Right lobe of liver (tissue), 6 donors: Measurements from ENCODE around the gene SSC5D. TPM values are rescaled to one million over a fixed set of nuclear protein-coding genes. Genes with fewer than 3 reads are reported as not detected.

ENCODE experiments used
- ATAC-seq, 4 donors: fragments of 200-7000 bp; cut with Tn5 transposase; one replicate each; pipeline ENCODE4 v1.9.1; 2020; ENCODE audit warnings: mild to moderate bottlenecking in 4 of 4, moderate library complexity in 4 of 4
- DNase-seq, 3 donors: peaks; one replicate each; pipeline ENCODE4 v3.0.0-alpha.2; 2020
- H3K27ac ChIP-seq, 3 donors: fragments of 200-600 bp; one replicate each; pipeline ENCODE4 v1.8.0; 2022
- H3K27me3 ChIP-seq, 2 donors: fragments of 200-600 bp; one replicate each; pipeline ENCODE4 v1.8.0; 2022
- H3K36me3 ChIP-seq, 4 donors: fragments of 200-600 bp; sonication (generic) in 1 of 4; one replicate each; pipeline versions ENCODE4 v1.5.1 to v1.8.0; 2017 to 2022; ENCODE audit warnings: control low read depth in 1 of 4
- H3K4me1 ChIP-seq, 4 donors: fragments of 200-600 bp; sonication (generic) in 1 of 4; one replicate each; pipeline versions ENCODE4 v1.5.1 to v1.8.0; 2017 to 2022; ENCODE audit warnings: control low read depth in 1 of 4
- H3K4me3 ChIP-seq, 3 donors: fragments of 200-600 bp; one replicate each; pipeline ENCODE4 v1.8.0; 2022
- H3K9me3 ChIP-seq, 4 donors: fragments of 200-600 bp; sonication (generic) in 1 of 4; one replicate each; pipeline versions ENCODE4 v1.5.1 to v1.8.0; 2017 to 2022; ENCODE audit warnings: control low read depth in 1 of 4
- CTCF ChIP-seq, 4 donors: fragments of 200-600 bp in 3 of 4; fragments of 450-650 bp in 1 of 4; IDR thresholded peaks; one replicate each; pipeline versions ENCODE4 v1.5.1 to v1.8.0; 2016 to 2022; ENCODE audit warnings: antibody characterized with exemption in 4 of 4, mild to moderate bottlenecking in 2 of 4
- POLR2A ChIP-seq: fragments of 450-650 bp; IDR thresholded peaks from one replicate; pipeline ENCODE4 v1.6.1; 2017; ENCODE audit warnings: antibody characterized with exemption, mild to moderate bottlenecking
- WGBS: methylation state at CpG from one replicate; pipeline ENCODE4 v1.1.6; 2018; ENCODE audit warnings: low coverage, low lambda C conversion rate; ENCODE audit not compliant: insufficient coverage; ENCODE audit errors: missing lambda C conversion rate; 5-methylcytosine and 5-hydroxymethylcytosine counted together
- intact Hi-C, 2 donors: fragments of 100-400 bp; cut with DNase I; formaldehyde crosslinking; loops; one replicate each; pipeline versions ENCODE4 v1.11.2 to v1.14.1; 2022
- total RNA-seq, 6 experiments: library from RNA; depleted of rRNA in 2 of 6; stranded (reverse); fragments of >200 nt in 2 of 6; fragmentation: NEBNext Ultra II Directional in 3 of 6; extraction: Animal tissue kit (Norgen Biotek cat#: 25700) in 3 of 6; gene quantifications; one replicate each; pipeline versions ENCODE4 v1.1.0 to v1.2.4, GENCODE V29; 2016 to 2023
- donor health status: DM: no; HTN: yes; CAD: no.
- donor health status: DM: no; HTN: no; CAD: no.
- donor health status: DM: no; HTN: no; CAD: no.
- donor health status: DM: no; HTN: yes; CAD: no.
- donor health status: DM: no; HTN: yes; CAD: no.

Gene SSC5D
- total RNA-seq, 6 experiments from 2014 or later: 0.35 to 1.6 (median 1.2) TPM

DNA sequence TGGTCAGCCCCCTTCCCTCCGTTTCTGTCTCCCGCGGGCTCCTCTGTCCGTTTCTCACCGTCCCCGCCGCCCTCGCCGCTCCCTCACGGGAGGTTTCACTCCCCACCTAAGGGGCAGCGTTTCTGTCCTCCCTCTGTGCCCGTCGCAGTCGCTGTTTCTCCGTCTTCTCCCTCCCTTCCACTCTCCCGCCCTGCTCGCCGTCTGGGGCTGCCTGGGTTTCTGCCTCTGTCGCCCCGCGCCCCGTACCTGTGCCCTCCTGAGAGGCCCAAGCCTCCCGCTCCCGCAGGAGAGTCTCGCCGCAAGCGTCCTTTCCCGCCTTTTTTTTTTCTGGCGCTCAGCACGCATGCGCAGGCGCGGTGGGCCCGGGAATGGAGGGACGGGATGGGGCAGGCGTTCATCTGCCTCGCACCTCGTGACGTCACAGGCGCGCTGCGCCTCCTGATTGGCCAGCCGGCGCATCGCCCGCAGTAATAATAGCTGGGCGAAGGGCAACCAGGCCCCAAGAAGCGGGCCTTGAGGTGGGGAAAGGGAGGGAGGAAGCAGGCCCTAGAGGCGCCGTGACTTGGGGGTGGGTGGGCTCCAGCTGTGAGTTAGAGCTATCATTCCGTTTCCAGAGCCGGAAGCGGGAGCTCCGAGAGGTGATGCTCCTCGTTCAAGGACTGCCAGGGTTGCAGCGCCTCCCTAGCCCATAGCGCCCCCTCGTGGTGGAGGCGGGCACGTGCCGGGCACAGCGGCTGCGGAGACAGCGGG lies 15.4 kb downstream of the SSC5D start:
- Histone ChIP-seq H3K36me3 (no peaks in the 10 kb centered on the region), H3K27me3 (no peaks in the 10 kb centered on the region), H3K4me1 (no peaks in the 10 kb centered on the region), H3K9me3 (no peaks in the 10 kb centered on the region), H3K4me3 (peak overlapping the region; percentile 28 to 45 (median 37)), H3K27ac (no peak overlapping the region)
- TF ChIP-seq CTCF (IDR thresholded peaks at IDR 0.05): peak; percentile 94 to 97 (median 94)
- TF ChIP-seq POLR2A: no peak
- DNase-seq: peak; percentile 86 to 95 (median 88)
- WGBS: 21% methylated on average over 44 of the region's 64 CpGs
- intact Hi-C loops: no loop called here
- ATAC-seq: peak; percentile 87 to 97 (median 94)

DNA sequence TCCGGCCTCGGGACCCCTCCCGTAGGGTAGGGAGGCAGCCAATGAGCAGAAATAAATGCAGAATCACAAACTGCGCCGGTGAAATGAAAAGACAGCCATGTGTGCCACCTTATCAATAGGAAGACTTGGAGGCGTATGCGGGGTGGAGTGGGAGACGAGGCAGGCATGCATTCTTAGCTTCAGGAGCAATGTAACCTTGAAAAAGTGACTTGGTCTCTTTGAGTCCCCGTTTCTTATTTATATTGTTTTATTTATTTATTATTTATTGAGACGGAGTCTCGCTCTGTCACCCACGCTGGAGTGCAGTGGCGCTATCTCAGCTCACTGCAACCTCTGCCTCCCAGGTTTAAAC lies 16.0 kb downstream of the SSC5D start:
- DNase-seq (no peak), ATAC-seq (no peak)
- no peaks in the 10 kb centered on the region for H3K4me1 ChIP-seq
- 29% methylated on average over 13 of the region's 13 CpGs for WGBS
- H3K36me3 ChIP-seq: no peaks in the 10 kb centered on the region
- intact Hi-C loops: no loop called here
- H3K27ac ChIP-seq: no peak overlapping the region
- peak overlapping the region in 2 of 3 donors; percentile 28 to 45 for H3K4me3 ChIP-seq
- no peaks in the 10 kb centered on the region for H3K9me3 ChIP-seq
- H3K27me3 ChIP-seq: no peaks in the 10 kb centered on the region
- TF ChIP-seq POLR2A: no peak
- TF ChIP-seq CTCF (IDR thresholded peaks at IDR 0.05): no peak

DNA sequence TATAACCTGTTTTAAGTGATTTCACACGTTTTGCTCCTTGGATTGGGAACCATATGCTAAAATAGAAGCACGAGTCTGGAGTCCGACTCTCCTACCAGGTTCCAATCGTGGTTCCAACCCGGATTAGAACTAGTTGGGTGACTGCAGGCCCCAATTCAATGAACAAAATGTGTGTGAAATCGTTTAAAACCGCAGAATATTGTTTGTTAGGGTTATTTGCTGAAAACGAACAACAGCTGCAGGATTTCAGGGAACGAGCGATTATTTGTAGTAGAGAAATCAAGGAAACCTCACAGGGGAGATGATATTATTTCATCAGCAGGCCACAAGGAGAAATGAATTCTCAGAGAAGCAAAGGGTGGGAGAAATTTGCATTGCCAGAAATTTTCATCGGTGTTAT lies 16.7 kb downstream of the SSC5D start:
- intact Hi-C loops: no loop called here
- H3K36me3 ChIP-seq: no peaks in the 10 kb centered on the region
- no peak overlapping the region for H3K27ac ChIP-seq
- H3K4me3 ChIP-seq: no peak overlapping the region
- no peaks in the 10 kb centered on the region for H3K9me3 ChIP-seq
- no peak for TF ChIP-seq CTCF (IDR thresholded peaks at IDR 0.05)
- TF ChIP-seq POLR2A: no peak
- WGBS: 69% methylated on average over 11 of the region's 11 CpGs
- no peaks in the 10 kb centered on the region for H3K27me3 ChIP-seq
- no peaks in the 10 kb centered on the region for H3K4me1 ChIP-seq
- ATAC-seq: no peak
- no peak for DNase-seq

DNA sequence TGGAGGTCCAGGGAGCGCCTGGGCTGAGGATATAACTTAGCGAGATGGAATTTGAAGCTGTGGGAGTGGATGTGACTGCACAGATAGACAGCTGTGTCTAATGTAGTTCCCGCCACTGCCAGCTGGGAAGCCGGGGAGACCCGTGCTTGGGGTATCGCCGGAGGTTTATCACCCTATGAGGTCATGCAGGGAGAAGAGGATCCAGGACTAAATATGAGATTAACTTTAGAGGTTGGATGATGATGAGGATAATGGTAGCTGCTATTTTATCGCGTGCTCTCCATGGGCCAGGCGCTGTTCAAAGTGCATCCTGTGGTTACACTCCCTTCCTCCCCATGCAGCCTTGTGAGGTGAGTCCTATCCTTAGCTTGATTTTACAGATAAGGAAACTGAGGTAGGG lies 19.9 kb downstream of the SSC5D start:
- DNase-seq (no peak), ATAC-seq (no peak)
- 58% methylated on average over 9 of the region's 10 CpGs for WGBS
- intact Hi-C loops: no loop called here
- no peaks in the 10 kb centered on the region for H3K36me3 ChIP-seq
- H3K27me3 ChIP-seq: no peaks in the 10 kb centered on the region
- H3K9me3 ChIP-seq: no peaks in the 10 kb centered on the region
- no peak for TF ChIP-seq CTCF (IDR thresholded peaks at IDR 0.05)
- TF ChIP-seq POLR2A: no peak
- H3K27ac ChIP-seq: no peak overlapping the region
- no peak overlapping the region for H3K4me3 ChIP-seq
- H3K4me1 ChIP-seq: no peaks in the 10 kb centered on the region
